ENCODE results near the gene TVP23A.

DNA sequence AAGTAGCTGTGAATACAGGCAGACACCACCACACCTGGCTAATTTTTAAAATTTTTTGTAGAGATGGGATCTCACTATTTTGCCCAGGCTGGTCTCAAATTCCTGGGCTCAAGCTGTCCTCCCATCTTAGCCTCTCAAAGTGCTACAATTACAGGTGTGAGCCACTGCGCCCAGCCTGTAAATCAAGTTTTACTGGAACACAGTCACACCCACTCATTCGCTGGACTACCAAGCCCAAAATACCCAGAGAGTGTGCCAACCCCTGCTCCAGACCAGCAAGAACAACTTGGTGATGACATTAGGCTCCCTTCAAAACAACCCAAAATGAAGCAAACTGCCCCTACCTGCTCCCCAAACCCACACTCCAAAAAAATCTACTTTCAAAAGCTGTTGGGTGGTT lies 36.0 kb downstream of the TVP23A start:
- TF ChIP-seq RAD21 (conservative IDR thresholded peaks at IDR 0.05): no peak
- no peak for TF ChIP-seq POLR2AphosphoS5 (IDR thresholded peaks at IDR 0.05)
- TF ChIP-seq, protein P1, sequence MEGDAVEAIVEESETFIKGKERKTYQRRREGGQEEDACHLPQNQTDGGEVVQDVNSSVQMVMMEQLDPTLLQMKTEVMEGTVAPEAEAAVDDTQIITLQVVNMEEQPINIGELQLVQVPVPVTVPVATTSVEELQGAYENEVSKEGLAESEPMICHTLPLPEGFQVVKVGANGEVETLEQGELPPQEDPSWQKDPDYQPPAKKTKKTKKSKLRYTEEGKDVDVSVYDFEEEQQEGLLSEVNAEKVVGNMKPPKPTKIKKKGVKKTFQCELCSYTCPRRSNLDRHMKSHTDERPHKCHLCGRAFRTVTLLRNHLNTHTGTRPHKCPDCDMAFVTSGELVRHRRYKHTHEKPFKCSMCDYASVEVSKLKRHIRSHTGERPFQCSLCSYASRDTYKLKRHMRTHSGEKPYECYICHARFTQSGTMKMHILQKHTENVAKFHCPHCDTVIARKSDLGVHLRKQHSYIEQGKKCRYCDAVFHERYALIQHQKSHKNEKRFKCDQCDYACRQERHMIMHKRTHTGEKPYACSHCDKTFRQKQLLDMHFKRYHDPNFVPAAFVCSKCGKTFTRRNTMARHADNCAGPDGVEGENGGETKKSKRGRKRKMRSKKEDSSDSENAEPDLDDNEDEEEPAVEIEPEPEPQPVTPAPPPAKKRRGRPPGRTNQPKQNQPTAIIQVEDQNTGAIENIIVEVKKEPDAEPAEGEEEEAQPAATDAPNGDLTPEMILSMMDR (IDR thresholded peaks at IDR 0.05; ENCODE audit: poor library complexity, severe bottlenecking): no peak
- TF ChIP-seq MXI1 (conservative IDR thresholded peaks at IDR 0.05; ENCODE audit: poor library complexity, severe bottlenecking): no peak
- TF ChIP-seq EP300 (conservative IDR thresholded peaks at IDR 0.05; ENCODE audit: poor library complexity, severe bottlenecking): no peak
- no peak for TF ChIP-seq EZH2 (IDR thresholded peaks at IDR 0.05; ENCODE audit: borderline replicate concordance, insufficient read depth, low read length, poor library complexity, severe bottlenecking)
